HG03045 (cell line): ENCODE measurements around the gene TLK1.
"Not testable (repeated sequence)": the region's sequence is repeated elsewhere in the genome, so short reads cannot be mapped to it uniquely, and the experiment has no call there.

ENCODE experiments used
- ATAC-seq: cut with Tn5 transposase; IDR thresholded peaks from one replicate; pipeline ENCODE4 v1.9.1; 2021; ENCODE audit warnings: mild to moderate bottlenecking, moderate library complexity; ENCODE audit not compliant: unreplicated experiment

TLK1 gene

DNA sequence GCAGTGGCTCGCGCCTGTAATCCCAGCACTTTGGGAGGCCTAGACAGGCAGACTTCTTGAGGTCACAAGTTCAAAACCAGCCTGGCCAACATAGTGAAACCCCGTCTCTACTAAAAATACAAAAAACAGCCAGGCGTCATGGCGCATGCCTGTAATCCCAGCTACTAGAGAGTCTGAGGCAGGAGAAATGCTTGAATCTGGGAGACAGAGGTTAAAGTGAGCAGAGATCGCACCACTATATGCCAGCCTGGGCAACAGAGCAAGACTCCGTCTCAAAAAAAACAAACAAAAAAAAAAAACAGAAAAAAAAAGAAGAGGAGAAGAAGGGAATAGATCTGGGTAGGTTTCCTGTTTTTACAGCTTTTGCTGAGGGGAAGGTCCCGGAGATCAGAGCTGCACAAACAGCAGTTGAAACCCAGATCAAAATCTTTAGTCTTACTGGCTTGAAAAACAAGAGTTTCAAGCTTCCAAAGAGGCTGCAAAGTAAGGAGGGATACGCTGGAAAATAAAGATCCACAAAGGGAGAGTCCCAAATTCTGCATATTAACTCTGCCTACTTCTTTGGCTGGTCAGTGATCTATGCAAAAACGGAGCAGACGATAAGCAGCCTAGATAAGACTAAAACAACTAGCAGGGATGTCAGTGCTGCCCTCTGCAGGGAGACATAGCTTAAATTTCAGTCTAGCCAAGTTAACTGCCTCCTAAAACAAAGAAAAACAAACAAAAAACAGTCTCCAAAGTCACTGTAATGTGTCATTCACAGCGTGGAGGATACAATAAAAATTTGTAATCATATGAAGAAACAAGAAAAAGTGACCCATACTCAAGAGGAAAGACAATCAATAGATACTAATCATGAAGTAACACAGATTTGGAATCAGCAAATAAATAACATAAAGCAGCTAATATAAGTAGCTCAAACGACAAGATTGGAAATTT lies 74.1 kb downstream of the TLK1 start:
- no peak for ATAC-seq

DNA sequence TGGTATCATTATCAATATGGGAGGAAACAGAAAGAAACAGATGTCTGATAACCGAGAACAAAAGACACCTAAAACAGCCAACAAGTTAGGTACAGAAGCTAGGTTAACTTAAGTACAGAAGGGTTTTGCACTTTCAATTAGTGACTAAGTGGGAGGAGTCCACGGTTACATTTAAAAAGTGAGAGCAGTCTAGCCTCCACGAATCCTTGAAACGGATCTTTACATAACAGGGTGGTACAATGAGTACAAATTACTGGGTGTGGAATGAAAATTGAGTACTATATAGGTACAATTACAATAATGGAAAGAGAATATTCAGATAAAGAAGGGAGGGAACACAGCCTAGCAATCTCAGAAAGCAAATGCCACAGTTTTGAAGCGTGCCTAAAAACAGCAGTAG lies 76.6 kb downstream of the TLK1 start:
- ATAC-seq: no peak

DNA sequence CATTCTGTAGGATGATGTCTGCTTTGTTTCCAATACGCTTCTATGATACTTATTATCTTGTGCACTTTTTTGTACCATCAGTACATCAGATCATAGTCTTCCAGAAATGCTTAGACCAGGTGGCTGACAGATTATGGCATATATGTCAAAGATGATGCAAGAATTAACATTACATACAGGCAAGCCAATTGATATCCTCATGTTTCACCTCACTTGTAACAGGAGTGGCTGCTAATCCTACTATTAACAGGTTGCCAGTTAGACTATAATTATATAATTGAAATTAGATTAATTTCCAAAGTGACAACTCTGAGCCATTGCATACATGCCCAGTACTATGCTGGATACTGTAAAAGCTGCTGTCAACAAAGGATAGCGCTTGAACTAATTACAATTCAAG lies 77.2 kb downstream of the TLK1 start:
- no peak for ATAC-seq

DNA sequence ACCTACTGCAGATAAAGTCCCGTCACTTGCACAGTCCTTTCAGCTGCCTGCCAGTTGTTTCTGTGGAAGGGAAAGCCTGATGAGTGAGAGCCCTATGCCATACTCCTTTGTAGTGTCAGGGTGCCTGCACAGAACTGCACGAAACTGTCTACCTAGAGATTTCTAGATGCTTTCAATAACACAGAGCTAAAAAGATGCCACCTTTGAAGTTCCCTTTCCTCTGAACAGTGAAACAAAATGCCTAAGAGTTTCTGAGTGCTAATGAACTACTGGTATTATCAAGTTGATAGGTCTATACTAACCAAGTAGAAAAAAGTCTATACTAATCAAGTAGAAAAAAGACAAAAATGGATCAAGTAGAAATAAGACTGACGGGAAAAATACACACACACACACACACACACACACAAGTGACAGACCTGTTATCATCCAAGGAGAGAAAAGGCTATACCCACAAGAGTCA lies 79.0 kb downstream of the TLK1 start:
- ATAC-seq: no peak

DNA sequence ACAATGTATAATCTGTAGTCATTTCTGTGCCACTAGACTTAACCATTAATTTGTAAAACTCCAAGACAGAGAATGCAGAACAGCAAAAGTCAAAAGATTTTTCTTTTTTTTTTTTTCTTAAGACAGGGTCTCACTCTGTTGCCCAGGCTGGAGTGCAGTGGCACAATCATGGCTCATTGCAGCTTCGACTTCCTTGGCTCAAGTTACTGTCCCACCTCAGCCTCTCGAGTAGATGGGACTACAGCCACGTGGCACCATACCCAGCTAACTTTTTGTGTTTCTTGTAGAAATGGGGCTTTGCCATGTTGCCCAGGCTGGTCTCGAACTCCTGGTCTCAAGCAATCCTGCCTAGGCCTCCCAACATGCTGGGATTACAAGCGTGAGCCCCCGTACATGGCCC lies 80.1 kb downstream of the TLK1 start:
- no peak for ATAC-seq

DNA sequence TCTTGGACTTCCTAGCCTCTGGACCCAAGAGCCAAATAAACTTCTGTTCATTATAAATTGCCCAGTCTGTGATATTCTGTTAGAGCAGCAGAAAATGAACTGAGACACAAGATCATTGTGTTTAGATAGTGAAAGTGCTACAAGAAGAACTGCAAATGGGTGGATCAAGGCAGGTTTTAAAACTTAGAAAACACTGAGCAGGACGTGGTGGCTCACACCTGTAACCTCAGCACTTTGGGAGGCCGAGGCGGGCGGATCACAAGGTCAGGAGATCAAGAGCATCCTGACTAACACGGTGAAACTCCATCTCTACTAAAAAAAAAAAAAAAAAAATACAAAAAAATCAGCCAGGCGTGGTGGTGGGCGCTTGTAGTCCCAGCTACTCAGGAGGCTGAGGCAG lies 84.3 kb downstream of the TLK1 start:
- not testable (repeated sequence) for ATAC-seq

DNA sequence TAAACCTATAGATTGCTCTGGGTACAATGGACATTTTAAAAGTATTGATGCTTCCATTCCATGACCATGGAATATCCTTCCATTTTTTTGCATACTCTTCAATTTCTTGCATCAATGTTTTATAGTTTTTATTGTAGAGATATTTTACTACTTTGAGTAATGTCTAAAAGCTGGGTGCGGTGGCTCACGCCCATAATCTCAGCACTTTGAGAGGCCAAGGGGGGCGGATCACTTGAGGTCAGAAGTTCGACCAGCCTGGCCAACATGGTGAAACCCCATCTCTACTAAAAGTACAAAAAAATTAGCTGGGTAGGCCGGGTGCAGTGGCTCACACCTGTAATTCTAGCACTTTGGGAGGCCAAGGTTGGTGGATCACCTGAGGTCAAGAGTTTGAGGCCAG lies 88.5 kb downstream of the TLK1 start:
- ATAC-seq: no peak

DNA sequence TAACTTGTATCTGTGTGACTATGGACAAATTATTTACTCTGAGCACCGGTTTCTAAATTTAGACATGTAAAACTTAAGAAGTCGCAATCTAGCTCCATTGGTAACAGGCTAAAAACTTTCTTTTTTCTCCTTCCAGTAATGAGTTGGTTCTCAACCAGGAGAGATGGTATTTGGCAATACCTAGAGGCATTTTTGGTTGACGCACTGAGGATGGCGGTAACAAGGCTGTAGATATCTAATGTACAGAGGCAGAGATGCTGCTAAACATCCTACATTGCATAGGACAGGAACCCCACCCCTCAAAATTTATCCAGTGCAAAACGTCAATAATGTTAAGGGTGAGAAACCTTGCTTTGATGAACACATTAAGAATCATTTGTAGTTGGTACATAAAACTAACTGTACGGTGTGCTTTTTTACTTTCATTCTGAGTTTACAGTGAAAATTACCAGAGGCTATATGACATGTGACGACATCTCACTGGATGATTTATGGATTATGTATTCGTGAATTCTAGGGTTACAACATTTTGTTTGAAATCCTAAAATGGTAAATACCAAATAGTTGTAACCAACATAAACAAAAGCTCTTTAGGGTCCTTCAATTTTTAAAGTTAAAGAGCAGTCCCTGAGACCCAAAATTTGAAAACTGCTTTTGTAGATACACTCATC lies 91.3 kb downstream of the TLK1 start:
- no peak for ATAC-seq

DNA sequence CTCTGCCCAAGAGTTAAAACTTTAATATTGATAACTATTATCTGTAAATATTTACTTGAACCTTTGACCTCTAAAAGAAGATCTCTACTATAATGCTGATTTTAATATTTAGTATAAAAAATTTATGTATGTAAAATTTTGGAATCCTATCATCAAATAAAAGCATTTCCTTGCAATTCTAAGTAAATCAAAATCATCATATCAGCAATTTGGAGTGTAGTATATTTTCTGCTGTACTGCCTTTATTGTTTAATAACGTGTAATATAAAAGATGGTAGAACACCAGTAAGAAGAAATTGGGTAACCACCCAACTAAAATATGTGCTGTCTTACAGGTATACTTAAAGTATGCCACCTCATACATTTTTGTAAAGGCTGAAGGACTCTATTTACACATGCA lies 94.6 kb downstream of the TLK1 start:
- no peak for ATAC-seq

DNA sequence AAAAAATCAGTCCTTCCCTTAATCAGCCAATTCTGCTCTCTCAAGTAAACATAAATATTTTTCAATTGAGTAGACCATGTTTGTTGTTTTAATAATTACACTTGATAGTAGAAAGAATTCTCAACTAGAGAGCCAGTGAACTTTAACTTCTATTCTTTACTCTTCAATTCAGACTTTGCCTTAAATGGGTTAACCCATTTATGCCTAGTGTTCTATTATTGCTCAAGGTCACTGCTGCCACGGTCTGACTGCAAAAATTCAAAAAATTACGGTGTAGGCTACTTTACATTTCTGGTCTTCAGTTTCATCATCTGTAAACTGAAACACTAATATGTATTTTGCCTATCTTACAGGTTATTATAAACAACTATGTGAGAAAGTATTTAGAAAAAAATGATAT lies 103.1 kb downstream of the TLK1 start:
- ATAC-seq: no peak

DNA sequence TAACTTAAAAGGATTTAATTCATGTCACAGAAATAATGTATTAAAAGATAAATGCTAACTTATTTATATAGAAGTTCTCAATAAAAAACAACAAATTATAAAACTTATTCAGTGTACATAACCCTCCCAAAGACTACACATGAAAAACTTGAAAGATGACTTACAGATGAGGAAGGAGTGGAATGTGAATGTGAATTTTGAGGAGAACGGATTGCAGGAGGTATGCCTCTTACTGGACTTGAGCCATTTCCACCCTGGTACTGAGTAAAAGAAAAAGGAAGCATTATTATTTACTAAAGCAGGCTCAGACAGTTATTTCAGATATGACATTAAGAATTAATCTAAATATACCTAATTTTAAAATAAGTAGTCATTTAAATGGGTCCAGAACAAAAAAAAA lies 104.4 kb downstream of the TLK1 start:
- no peak for ATAC-seq

DNA sequence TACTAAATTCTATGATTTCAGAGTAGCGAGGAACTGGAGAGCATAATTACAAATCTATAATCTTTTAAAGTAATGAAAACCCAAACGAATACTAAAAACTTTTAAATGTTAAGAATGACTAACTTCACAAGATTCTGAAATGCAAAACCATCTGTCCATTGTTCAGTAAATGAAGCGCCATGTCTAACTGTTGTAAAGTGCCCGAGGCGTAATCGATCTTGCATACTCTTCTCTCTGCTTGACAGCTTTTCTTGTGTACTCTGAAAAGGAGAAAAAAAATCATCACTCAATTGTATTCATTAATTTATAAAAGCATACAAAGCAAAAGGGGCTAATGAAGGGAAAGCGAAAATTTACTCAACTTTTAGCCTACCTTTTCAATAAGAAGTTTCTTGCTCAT lies 111.0 kb downstream of the TLK1 start:
- ATAC-seq: no peak

DNA sequence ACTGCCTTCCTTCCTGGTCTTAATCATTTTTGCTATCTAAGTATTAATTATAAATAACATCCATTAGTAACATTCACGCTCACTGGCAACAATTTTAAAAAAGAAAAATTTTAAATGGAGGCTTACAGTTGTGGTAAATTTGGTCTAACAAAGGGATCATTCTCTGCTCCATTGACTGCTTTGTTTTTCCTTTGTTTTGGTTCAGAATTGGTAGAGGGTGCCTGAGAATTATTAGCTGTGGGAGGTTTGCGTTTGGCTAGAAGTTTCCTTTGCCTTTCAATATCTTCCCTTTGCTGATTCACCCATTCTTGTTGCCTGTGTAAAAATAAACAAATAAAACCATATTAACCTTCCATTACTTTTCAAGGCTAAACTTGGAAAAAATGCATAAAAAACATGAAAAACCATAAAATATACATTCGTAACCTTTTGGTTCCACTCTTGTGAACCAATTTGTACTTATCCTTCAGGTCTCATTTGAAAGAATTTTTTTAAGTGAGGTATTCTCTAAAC lies 114.6 kb downstream of the TLK1 start:
- no peak for ATAC-seq

DNA sequence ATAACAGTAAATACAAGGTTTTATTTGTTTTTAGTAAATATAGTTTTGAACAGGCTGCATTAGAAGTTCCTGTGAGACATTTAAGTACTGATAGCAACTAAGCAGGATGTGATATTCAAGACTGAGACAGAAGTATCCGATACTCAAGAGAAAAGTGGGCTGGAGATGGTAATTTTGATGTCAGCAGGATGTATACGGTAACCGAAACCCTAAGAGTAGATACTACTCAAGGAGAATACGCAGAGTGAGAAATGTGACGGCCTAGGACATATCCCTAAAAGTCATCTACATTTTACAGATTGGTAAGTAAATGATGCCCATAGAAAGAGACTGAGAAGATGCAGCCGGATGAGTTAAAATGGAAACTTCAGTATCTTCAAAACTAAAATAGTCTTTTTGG lies 116.3 kb downstream of the TLK1 start:
- ATAC-seq: no peak

DNA sequence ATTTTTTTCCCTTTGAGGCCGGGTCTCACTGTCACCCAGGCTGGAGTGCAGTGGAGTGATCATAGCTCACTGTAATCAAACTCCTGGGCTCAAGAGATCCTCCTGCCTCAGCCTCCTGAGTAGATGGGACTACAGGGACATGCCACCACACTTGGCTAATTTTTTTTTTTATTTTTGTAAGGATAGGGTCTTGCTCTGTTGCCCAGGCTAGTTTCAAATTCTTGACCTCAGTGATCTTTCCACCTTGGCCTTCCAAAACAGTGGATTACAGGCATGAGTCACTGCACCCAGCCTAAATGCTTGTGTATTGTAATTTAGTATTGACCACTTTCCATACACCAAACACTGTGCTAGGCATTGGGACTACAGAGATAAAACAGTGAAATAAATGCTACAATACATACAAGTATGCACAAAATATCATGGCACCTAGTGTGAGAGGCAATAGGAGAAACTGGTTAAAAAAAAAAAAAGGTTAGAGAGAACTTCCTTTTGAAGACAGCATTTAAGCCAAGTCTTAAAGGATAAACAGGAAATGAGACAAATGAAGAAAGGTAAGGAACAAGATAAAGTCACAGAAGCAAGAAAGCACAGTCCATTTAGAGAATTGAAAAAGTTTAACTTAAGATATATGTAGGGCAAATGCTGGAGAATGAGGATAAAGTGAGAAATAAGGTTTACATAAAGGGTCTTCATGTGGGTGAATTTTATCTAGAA lies 118.3 kb downstream of the TLK1 start:
- ATAC-seq: no peak

DNA sequence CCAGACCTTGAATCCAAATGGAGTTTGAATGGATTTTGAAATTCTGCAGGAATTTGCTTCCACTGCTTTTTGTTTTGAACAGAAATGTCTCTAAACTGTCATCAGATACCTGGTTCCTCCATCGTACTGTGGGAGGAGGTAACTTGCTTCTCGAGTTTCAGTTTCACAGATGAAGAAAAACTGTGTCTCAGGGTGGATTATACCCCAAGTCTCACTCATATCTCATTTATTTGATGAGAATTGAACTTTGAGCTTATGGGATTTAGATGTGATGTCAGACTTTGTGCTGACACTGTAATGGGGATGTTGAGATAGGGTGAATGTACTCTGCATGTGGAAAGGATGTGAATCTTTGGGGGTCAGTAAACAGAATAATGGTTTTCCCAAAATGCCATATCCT lies 124.2 kb downstream of the TLK1 start:
- no peak for ATAC-seq

DNA sequence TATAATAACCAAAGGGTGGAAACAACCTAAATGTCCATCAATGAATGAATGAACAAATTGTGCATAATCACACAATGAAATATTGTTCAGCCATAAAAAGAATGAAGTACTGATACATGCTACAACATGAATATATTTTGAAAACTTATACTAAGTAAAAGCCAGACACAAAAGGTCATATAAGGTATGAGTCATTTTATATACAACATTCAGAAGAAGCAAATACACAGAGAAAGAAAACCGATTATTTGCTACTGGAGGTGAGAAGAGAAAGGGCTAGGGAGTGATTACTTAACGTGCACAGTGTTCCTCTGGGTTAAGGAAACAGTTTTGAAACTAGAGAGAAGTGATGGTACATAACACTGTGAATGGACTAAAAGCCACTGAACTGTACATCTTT lies 126.4 kb downstream of the TLK1 start:
- ATAC-seq: no peak

DNA sequence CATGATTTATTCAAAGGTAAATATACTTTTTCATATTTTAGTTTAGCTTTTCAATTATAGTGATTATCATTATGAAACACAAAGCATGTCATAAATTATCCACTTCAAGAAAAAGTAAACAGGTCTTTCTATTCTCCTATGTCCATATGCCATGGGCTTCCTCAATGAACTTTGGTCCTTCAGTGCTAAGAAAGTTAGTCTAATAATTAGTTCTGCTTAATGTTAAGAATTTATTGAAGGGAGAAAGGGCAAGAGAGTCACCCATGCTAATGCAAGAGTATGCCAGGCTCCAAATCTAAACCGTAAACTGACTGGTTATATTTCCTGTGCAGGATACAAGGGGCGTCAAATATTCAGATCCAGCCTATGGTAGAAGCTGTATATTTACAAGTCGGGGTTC lies 135.5 kb downstream of the TLK1 start:
- ATAC-seq: no peak

DNA sequence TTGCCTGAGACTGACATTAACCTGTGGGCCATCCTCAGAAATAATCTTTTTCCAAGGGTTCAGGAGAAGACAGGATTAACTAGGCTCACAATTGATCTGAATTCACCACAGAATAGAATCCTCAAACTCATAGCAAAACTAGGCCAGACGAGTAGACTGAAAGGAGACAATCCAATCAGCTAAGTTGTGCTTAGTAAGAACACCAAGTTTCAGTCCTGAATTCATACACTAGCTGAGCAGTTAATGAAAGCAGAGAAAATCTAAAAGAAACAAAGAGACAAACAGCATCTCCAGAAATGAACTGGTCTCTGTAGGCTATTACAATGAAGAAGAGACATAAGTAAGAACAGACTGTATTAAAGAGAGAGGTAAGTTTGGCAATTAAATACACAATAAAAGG lies 142.2 kb downstream of the TLK1 start:
- peak; percentile 89 for ATAC-seq

DNA sequence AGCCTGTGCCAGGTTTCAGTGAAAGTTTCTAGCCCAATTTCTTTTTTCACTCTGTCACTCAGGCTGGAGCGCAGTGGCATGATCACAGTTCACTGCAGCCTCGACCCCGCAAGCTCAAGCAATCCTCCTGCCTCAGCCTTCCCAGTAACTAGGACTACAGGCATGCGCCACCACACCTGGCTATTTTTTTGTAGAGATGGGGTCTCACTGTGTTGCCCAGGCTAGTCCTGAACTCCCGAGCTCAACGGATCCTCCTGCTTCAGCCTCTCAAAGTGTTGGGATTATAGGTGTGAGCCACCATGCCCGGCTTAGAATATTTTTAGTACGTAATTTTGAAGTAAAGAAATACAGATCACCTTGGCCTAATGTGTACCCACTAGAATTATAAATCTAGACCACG lies 144.6 kb downstream of the TLK1 start:
- no peak for ATAC-seq

DNA sequence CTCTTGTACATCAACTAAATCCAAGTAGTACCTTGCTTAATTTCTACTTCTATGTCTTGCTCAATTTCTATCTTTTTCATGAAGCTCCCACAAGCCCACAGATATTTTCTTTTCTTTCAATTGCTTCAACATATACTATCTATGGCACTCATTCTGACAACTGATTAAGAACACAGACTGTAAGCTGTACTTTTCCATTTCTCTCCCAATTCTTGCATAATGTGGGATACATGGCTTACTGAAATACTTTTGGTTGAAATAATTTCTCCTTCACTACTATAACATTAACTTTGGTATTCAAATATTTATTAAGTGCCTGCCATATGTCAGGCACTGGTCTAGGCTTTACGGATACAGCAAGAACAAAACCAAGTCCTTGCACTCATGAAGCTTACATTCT lies 146.8 kb downstream of the TLK1 start:
- no peak for ATAC-seq
